ENCODE results near the gene DUT. TPM values are rescaled to one million over a fixed set of nuclear protein-coding genes. Genes with fewer than 3 reads are reported as not detected.

Gene DUT
- total RNA-seq, 1 donor from 2014 or later = 84.5 TPM

- H3K4me1 ChIP-seq = no peaks in the 10 kb centered on the region
- no peaks in the 10 kb centered on the region for H3K27me3 ChIP-seq
- no peak overlapping the region for H3K4me3 ChIP-seq
- peaks cover 0 to 40% of the 10 kb centered on the region in 2 donors for H3K36me3 ChIP-seq
- intact Hi-C loops (cut with DNase I) = no loop called here
- H3K9me3 ChIP-seq = no peaks in the 10 kb centered on the region
- H3K27ac ChIP-seq = no peak overlapping the region
- no peak for TF ChIP-seq POLR2AphosphoS5 (IDR thresholded peaks at IDR 0.05; ENCODE audit: insufficient read depth in 1 of 2, low read depth in 1 of 2)
- no peak for TF ChIP-seq POLR2A (IDR thresholded peaks at IDR 0.05)
- TF ChIP-seq, protein P1, sequence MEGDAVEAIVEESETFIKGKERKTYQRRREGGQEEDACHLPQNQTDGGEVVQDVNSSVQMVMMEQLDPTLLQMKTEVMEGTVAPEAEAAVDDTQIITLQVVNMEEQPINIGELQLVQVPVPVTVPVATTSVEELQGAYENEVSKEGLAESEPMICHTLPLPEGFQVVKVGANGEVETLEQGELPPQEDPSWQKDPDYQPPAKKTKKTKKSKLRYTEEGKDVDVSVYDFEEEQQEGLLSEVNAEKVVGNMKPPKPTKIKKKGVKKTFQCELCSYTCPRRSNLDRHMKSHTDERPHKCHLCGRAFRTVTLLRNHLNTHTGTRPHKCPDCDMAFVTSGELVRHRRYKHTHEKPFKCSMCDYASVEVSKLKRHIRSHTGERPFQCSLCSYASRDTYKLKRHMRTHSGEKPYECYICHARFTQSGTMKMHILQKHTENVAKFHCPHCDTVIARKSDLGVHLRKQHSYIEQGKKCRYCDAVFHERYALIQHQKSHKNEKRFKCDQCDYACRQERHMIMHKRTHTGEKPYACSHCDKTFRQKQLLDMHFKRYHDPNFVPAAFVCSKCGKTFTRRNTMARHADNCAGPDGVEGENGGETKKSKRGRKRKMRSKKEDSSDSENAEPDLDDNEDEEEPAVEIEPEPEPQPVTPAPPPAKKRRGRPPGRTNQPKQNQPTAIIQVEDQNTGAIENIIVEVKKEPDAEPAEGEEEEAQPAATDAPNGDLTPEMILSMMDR (IDR thresholded peaks at IDR 0.05) = no peak
- no peak for DNase-seq (ENCODE audit: extremely low spot score in 2 of 2)
These were observed 12.6 kb downstream of the DUT start for GRCh38 chr15:48343865-48344264.

- Histone ChIP-seq H3K36me3 (peaks cover 0 to 26% of the 10 kb centered on the region in 2 donors), H3K9me3 (no peaks in the 10 kb centered on the region), H3K4me3 (no peak overlapping the region), H3K27me3 (no peaks in the 10 kb centered on the region), H3K27ac (no peak overlapping the region), H3K4me1 (no peaks in the 10 kb centered on the region)
- intact Hi-C loops (cut with DNase I) = no loop called here
- TF ChIP-seq POLR2AphosphoS5 (IDR thresholded peaks at IDR 0.05; ENCODE audit: insufficient read depth in 1 of 2, low read depth in 1 of 2) (no peak), POLR2A (IDR thresholded peaks at IDR 0.05) (no peak)
- TF ChIP-seq, protein P1 (IDR thresholded peaks at IDR 0.05) = no peak
- DNase-seq (ENCODE audit: extremely low spot score in 2 of 2) = no peak
These were observed 14.3 kb downstream of the DUT start for GRCh38 chr15:48345516-48345915.

- no peaks in the 10 kb centered on the region for H3K9me3 ChIP-seq
- no peak for DNase-seq (ENCODE audit: extremely low spot score in 2 of 2)
- intact Hi-C loops (cut with DNase I) = no loop called here
- H3K36me3 ChIP-seq = no peaks in the 10 kb centered on the region
- no peaks in the 10 kb centered on the region for H3K27me3 ChIP-seq
- no peak overlapping the region for H3K4me3 ChIP-seq
- no peaks in the 10 kb centered on the region for H3K4me1 ChIP-seq
- no peak overlapping the region for H3K27ac ChIP-seq
- TF ChIP-seq POLR2AphosphoS5 (IDR thresholded peaks at IDR 0.05; ENCODE audit: insufficient read depth in 1 of 2, low read depth in 1 of 2) = no peak
- TF ChIP-seq, protein P1 (IDR thresholded peaks at IDR 0.05) = peak; percentile 50 to 67 (median 56)
These were observed 21.3 kb downstream of the DUT start for GRCh38 chr15:48352474-48353072.

DNA sequence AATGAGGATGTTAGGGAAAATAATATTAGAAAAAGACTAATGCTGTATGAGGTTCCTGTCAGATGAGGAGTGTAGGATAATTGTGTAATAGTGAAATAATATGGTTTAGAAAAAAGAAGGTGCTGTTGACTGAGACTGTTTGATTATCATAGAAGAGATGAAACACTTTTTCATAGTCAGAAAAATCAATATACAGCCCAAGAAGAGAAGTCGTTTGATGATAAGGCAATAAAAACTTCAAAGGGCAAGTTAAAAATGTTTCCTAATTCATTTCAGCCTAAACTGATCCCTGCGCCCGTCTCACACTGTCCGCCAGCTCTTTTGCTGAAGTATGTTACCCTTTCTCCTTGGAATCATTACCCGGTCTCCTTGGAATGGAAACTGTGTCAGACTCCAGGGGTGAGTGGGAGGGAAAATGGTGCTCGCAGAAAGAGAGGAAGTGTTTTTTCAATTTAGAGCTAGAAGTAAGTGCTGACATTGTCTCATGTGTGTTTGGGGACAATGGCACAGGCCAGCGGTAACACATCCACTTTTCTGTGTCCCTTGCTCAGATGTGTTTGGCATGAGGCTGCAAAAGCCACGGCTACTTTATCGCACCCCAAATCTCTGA, 23.6 kb downstream of the DUT start:
- Histone ChIP-seq H3K4me3 (no peak overlapping the region), H3K36me3 (no peaks in the 10 kb centered on the region), H3K27me3 (no peaks in the 10 kb centered on the region), H3K4me1 (no peaks in the 10 kb centered on the region), H3K9me3 (no peaks in the 10 kb centered on the region), H3K27ac (no peak overlapping the region)
- intact Hi-C loops (cut with DNase I) = no loop called here
- DNase-seq (ENCODE audit: extremely low spot score in 2 of 2) = no peak
- TF ChIP-seq POLR2A (IDR thresholded peaks at IDR 0.05) (no peak), POLR2AphosphoS5 (IDR thresholded peaks at IDR 0.05; ENCODE audit: insufficient read depth in 1 of 2, low read depth in 1 of 2) (no peak)
- TF ChIP-seq, protein P1 (IDR thresholded peaks at IDR 0.05) = no peak

DNA sequence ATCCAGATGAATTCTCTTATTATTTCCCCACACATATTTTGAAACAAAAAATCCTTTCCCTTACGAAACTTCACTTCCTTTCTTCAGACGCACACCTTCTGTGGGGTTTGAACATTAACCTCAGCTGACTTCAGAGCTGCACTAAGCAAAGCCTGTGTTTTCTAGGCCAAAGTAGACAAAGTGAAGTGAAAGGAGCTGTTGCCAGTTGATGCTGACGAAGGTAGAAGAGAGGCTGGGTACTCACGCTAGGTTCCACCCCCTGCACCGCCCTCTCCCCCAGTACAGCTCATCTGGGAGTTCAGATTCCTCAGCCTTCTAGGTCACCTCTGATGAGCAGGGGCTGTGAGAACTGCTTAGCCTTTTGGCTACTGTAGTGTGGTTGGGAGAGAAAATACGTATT, 24.1 kb downstream of the DUT start:
- intact Hi-C loops (cut with DNase I) = no loop called here
- Histone ChIP-seq H3K4me3 (no peak overlapping the region), H3K27ac (no peak overlapping the region), H3K9me3 (no peaks in the 10 kb centered on the region), H3K36me3 (no peaks in the 10 kb centered on the region), H3K27me3 (no peaks in the 10 kb centered on the region), H3K4me1 (no peaks in the 10 kb centered on the region)
- TF ChIP-seq, protein P1 (IDR thresholded peaks at IDR 0.05) = no peak
- DNase-seq (ENCODE audit: extremely low spot score in 2 of 2) = no peak
